Activated naive CD4-positive, alpha-beta T cell treated with anti-CD3 and anti-CD28 coated beads for 36 hours (primary cell): ENCODE measurements around the gene TMEM266. TPM values are rescaled to one million over a fixed set of nuclear protein-coding genes. Genes with fewer than 3 reads are reported as not detected.

Source experiments
- CTCF ChIA-PET: fragments of 350-600 bp; sonication (Branson Sonifier 250); formaldehyde crosslinking; loops from one replicate; lab custom pipeline; 2021; ENCODE audit warnings: antibody characterized with exemption; lab: Charles Lee
- DNase-seq: peaks from one replicate; pipeline ENCODE4 v3.0.0-alpha.2; 2020
- H3K27ac Mint-ChIP-seq: one replicate; pipeline ENCODE4 v1.8.0; 2021; ENCODE audit warnings: mild to moderate bottlenecking, mixed read lengths
- H3K27me3 Mint-ChIP-seq: one replicate; pipeline ENCODE4 v1.8.0; 2021; ENCODE audit warnings: low read depth, mixed read lengths
- H3K36me3 Mint-ChIP-seq: one replicate; pipeline ENCODE4 v1.8.0; 2021; ENCODE audit warnings: low read depth, mixed read lengths
- H3K4me1 Mint-ChIP-seq: one replicate; pipeline ENCODE4 v1.8.0; 2021; ENCODE audit warnings: low read depth, mixed read lengths
- H3K4me3 Mint-ChIP-seq: one replicate; pipeline ENCODE4 v1.8.0; 2021; ENCODE audit warnings: mild to moderate bottlenecking, moderate library complexity, mixed read lengths
- H3K9me3 Mint-ChIP-seq: one replicate; pipeline ENCODE4 v1.8.0; 2021; ENCODE audit warnings: mixed read lengths
- intact Hi-C: fragments of 100-400 bp; cut with micrococcal nuclease; formaldehyde crosslinking; loops from one replicate; pipeline ENCODE4 v1.15.1; 2023
- total RNA-seq, 2 experiments: library from RNA; stranded (reverse); gene quantifications; one replicate each; pipeline ENCODE4 v1.2.3, GENCODE V29; 2021

The TMEM266 gene
- total RNA-seq, 2 experiments from 2014 or later: not detected

DNA sequence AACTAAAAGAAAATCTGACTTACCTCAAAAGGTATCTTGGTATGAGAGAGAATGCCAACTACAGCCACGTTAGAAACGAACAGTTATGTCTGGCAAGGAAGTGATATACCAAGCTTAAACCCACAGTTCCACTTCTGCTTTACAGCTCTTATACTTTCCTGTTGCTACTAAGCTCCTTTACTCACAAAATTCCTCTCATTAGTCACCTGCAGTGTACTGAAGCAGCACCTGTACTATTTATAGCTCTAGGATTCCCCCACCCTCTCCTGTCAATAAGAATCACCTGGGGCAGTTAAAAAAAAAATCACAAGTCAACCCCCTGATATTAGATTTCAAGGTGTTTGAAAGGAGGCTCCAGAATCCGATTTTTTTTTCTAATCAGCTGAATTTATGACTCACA is 2.9 kb upstream of the TMEM266 start:
- Mint-ChIP-seq H3K9me3 (no peaks in the 10 kb centered on the region), H3K36me3 (no peaks in the 10 kb centered on the region), H3K27me3 (peaks cover 31% of the 10 kb centered on the region), H3K4me1 (peaks cover 27% of the 10 kb centered on the region), H3K27ac (no peak overlapping the region), H3K4me3 (no peak overlapping the region)
- DNase-seq: no peak
- intact Hi-C loops: loop anchor here (1.0 to 10.0 kb wide), 4 partner anchors 82 to 332 kb away; a partner anchor contains a TSS
- CTCF ChIA-PET: interaction anchor here (0.6 to 8.3 kb wide), 13 partner anchors 9 to 1818 kb away, joined by 3 to 199 read pairs (median 4); partner anchors contain the start of gene NRG4

- DNase-seq: peak; percentile 62
- Mint-ChIP-seq H3K36me3 (no peaks in the 10 kb centered on the region), H3K27ac (no peak overlapping the region), H3K27me3 (peaks cover 34% of the 10 kb centered on the region), H3K4me3 (no peak overlapping the region), H3K4me1 (peaks cover 29% of the 10 kb centered on the region), H3K9me3 (no peaks in the 10 kb centered on the region)
- intact Hi-C loops: loop anchor here (1.0 to 10.0 kb wide), 4 partner anchors 82 to 333 kb away; a partner anchor contains a TSS
- CTCF ChIA-PET: interaction anchor here (0.6 to 8.3 kb wide), 15 partner anchors 8 to 1818 kb away, joined by 3 to 199 read pairs (median 3); partner anchors contain the start of gene NRG4
Measured at GRCh38 chr15:76057332-76058000, 2.3 kb upstream of the TMEM266 start.

GRCh38 chr15:76058714-76059319 is 968 bp upstream of the TMEM266 start:
- Mint-ChIP-seq H3K4me3 (peak overlapping the region; percentile 57), H3K27ac (no peak overlapping the region), H3K36me3 (no peaks in the 10 kb centered on the region), H3K9me3 (no peaks in the 10 kb centered on the region), H3K27me3 (peaks cover 39% of the 10 kb centered on the region), H3K4me1 (peaks cover 30% of the 10 kb centered on the region)
- DNase-seq: peak; percentile 67
- CTCF ChIA-PET: interaction anchor here (0.6 to 8.3 kb wide), 7 partner anchors 24 to 91 kb away, joined by 3 to 199 read pairs (median 4); partner anchors contain the start of gene NRG4
- intact Hi-C loops: loop anchor here (10.0 kb wide), 1 partner anchor 334 kb away; a partner anchor contains a TSS

GRCh38 chr15:76060118-76060989 is 569 bp downstream of the TMEM266 start:
- intact Hi-C loops: no loop called here
- Mint-ChIP-seq H3K9me3 (no peaks in the 10 kb centered on the region), H3K27me3 (peaks cover 44% of the 10 kb centered on the region), H3K4me1 (peaks cover 34% of the 10 kb centered on the region), H3K4me3 (peak overlapping the region; percentile 63), H3K27ac (no peak overlapping the region), H3K36me3 (no peaks in the 10 kb centered on the region)
- CTCF ChIA-PET: interaction anchor here (1.1 to 8.3 kb wide), 4 partner anchors 43 to 135 kb away, joined by 3 to 199 read pairs (median 42); no protein-coding TSS in a partner anchor
- peak; percentile 61 for DNase-seq

- no peak overlapping the region for H3K27ac Mint-ChIP-seq
- H3K27me3 Mint-ChIP-seq: peaks cover 49% of the 10 kb centered on the region
- no peak for DNase-seq
- intact Hi-C loops: no loop called here
- H3K9me3 Mint-ChIP-seq: no peaks in the 10 kb centered on the region
- CTCF ChIA-PET: interaction anchor here (7.3 to 8.3 kb wide), 2 partner anchors 78 to 88 kb away, joined by 79 to 199 read pairs; no protein-coding TSS in a partner anchor
- H3K36me3 Mint-ChIP-seq: no peaks in the 10 kb centered on the region
- peaks cover 34% of the 10 kb centered on the region for H3K4me1 Mint-ChIP-seq
- H3K4me3 Mint-ChIP-seq: no peak overlapping the region
Measured at GRCh38 chr15:76061700-76062099, 1.9 kb downstream of the TMEM266 start.

- no peak for DNase-seq
- no peaks in the 10 kb centered on the region for H3K9me3 Mint-ChIP-seq
- H3K27me3 Mint-ChIP-seq: peaks cover 48% of the 10 kb centered on the region
- H3K36me3 Mint-ChIP-seq: no peaks in the 10 kb centered on the region
- CTCF ChIA-PET: interaction anchor here (7.3 to 8.3 kb wide), 2 partner anchors 77 to 87 kb away, joined by 79 to 199 read pairs; no protein-coding TSS in a partner anchor
- H3K4me1 Mint-ChIP-seq: peaks cover 28% of the 10 kb centered on the region
- intact Hi-C loops: no loop called here
- no peak overlapping the region for H3K27ac Mint-ChIP-seq
- H3K4me3 Mint-ChIP-seq: no peak overlapping the region
Measured at GRCh38 chr15:76062286-76062685, 2.5 kb downstream of the TMEM266 start.

DNA sequence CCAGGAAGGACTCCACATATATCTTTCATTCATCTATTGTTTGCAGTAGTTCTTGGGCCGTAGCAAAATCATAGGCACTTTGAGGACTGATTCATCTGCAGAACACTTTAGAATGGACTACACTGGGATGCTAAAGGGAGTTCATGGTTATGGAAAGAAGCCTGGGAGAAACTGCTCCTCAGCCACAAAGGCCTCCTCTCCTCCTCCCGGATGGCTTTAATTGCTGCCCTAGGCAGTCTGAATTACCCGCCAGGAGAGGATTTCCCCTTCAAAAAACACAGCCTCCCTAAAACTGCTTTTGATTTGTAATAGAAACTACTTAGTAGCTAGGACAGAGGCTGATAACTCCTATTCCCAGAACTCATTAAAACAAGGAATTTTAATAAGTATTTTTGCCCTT is 4.6 kb downstream of the TMEM266 start:
- Mint-ChIP-seq H3K4me3 (no peak overlapping the region), H3K4me1 (peaks cover 12% of the 10 kb centered on the region), H3K36me3 (no peaks in the 10 kb centered on the region), H3K27me3 (peaks cover 36% of the 10 kb centered on the region), H3K27ac (no peak overlapping the region), H3K9me3 (no peaks in the 10 kb centered on the region)
- intact Hi-C loops: no loop called here
- DNase-seq: no peak
- CTCF ChIA-PET: interaction anchor here (0.7 to 2.7 kb wide), 4 partner anchors 8 to 833 kb away, joined by 3 to 13 read pairs (median 6); no protein-coding TSS in a partner anchor

GRCh38 chr15:76065245-76065644 is 5.5 kb downstream of the TMEM266 start:
- Mint-ChIP-seq H3K27me3 (peaks cover 36% of the 10 kb centered on the region), H3K27ac (no peak overlapping the region), H3K4me1 (peaks cover 12% of the 10 kb centered on the region), H3K36me3 (no peaks in the 10 kb centered on the region), H3K9me3 (no peaks in the 10 kb centered on the region), H3K4me3 (no peak overlapping the region)
- CTCF ChIA-PET: interaction anchor here (0.7 to 2.7 kb wide), 5 partner anchors 8 to 85 kb away, joined by 3 to 13 read pairs (median 4); no protein-coding TSS in a partner anchor
- peak; percentile 27 for DNase-seq
- intact Hi-C loops: no loop called here

- H3K27ac Mint-ChIP-seq: no peak overlapping the region
- H3K36me3 Mint-ChIP-seq: no peaks in the 10 kb centered on the region
- peaks cover 9% of the 10 kb centered on the region for H3K4me1 Mint-ChIP-seq
- H3K27me3 Mint-ChIP-seq: peaks cover 33% of the 10 kb centered on the region
- intact Hi-C loops: no loop called here
- CTCF ChIA-PET: interaction anchor here (0.6 to 2.7 kb wide), 5 partner anchors 9 to 83 kb away, joined by 3 to 13 read pairs (median 5); no protein-coding TSS in a partner anchor
- H3K4me3 Mint-ChIP-seq: no peak overlapping the region
- DNase-seq: no peak
- no peaks in the 10 kb centered on the region for H3K9me3 Mint-ChIP-seq
Measured at GRCh38 chr15:76065793-76066192, 6.0 kb downstream of the TMEM266 start.

GRCh38 chr15:76070192-76070591 is 10.4 kb downstream of the TMEM266 start:
- Mint-ChIP-seq H3K27me3 (peaks cover 8% of the 10 kb centered on the region), H3K4me1 (peaks cover 3% of the 10 kb centered on the region), H3K36me3 (no peaks in the 10 kb centered on the region), H3K27ac (no peak overlapping the region), H3K4me3 (no peak overlapping the region), H3K9me3 (no peaks in the 10 kb centered on the region)
- intact Hi-C loops: no loop called here
- DNase-seq: no peak
- CTCF ChIA-PET: interaction anchor here (0.7 kb wide), 1 partner anchor 458 kb away, joined by 3 read pairs; no protein-coding TSS in a partner anchor

- Mint-ChIP-seq H3K9me3 (no peaks in the 10 kb centered on the region), H3K27me3 (no peaks in the 10 kb centered on the region), H3K4me3 (no peak overlapping the region), H3K36me3 (no peaks in the 10 kb centered on the region), H3K4me1 (no peaks in the 10 kb centered on the region), H3K27ac (no peak overlapping the region)
- DNase-seq: no peak
- intact Hi-C loops: no loop called here
- CTCF ChIA-PET: no interaction called here
Measured at GRCh38 chr15:76070921-76071635, 11.3 kb downstream of the TMEM266 start.
